Activated B cell treated with CpG ODN at 0.5 μM for 24 hours (primary cell): Measurements from ENCODE around the gene SSBP2. TPM values are rescaled to one million over a fixed set of nuclear protein-coding genes. Genes with fewer than 3 reads are reported as not detected.

Source experiments
- ATAC-seq: fragments of 200-7000 bp; cut with Tn5 transposase; one replicate; pipeline ENCODE4 v1.10.0; 2021; ENCODE audit warnings: low read depth, mild to moderate bottlenecking, moderate library complexity
- CTCF ChIA-PET: fragments of 350-600 bp; sonication (Branson Sonifier 250); formaldehyde crosslinking; loops from one replicate; lab custom pipeline; 2021; ENCODE audit warnings: antibody characterized with exemption; lab: Charles Lee
- POLR2A ChIA-PET: fragments of 350-600 bp; sonication (Branson Sonifier 250); formaldehyde crosslinking; loops from one replicate; lab custom pipeline; 2021; ENCODE audit warnings: antibody characterized with exemption; lab: Charles Lee
- DNase-seq: peaks from one replicate; pipeline ENCODE4 v3.0.0; 2022
- H3K27ac Mint-ChIP-seq: one replicate; pipeline ENCODE4 v1.8.0; 2020; ENCODE audit warnings: mixed read lengths
- H3K27me3 Mint-ChIP-seq: one replicate; pipeline ENCODE4 v1.8.0; 2021; ENCODE audit warnings: mixed read lengths
- H3K36me3 Mint-ChIP-seq: one replicate; pipeline ENCODE4 v1.8.0; 2021; ENCODE audit warnings: low read depth, mixed read lengths
- H3K4me1 Mint-ChIP-seq: one replicate; pipeline ENCODE4 v1.8.0; 2021; ENCODE audit warnings: mixed read lengths
- H3K4me3 Mint-ChIP-seq: one replicate; pipeline ENCODE4 v1.8.0; 2020; ENCODE audit warnings: mild to moderate bottlenecking, mixed read lengths
- H3K9me3 Mint-ChIP-seq: one replicate; pipeline ENCODE4 v1.8.0; 2020; ENCODE audit warnings: mixed read lengths
- intact Hi-C: fragments of 100-400 bp; cut with micrococcal nuclease; formaldehyde crosslinking; loops from one replicate; pipeline ENCODE4 v1.15.1; 2024
- total RNA-seq: library from RNA; stranded (reverse); gene quantifications from 2 replicates; pipeline ENCODE4 v1.2.3, GENCODE V29; 2022
- TF ChIP-seq, protein P1 (sequence below): fragments of 200-600 bp; IDR thresholded peaks from one replicate; pipeline ENCODE4 v1.8.0; 2022; ENCODE audit warnings: antibody characterized with exemption, mild to moderate bottlenecking

SSBP2 gene
- total RNA-seq, 1 donor from 2014 or later: 26.2 TPM

DNA sequence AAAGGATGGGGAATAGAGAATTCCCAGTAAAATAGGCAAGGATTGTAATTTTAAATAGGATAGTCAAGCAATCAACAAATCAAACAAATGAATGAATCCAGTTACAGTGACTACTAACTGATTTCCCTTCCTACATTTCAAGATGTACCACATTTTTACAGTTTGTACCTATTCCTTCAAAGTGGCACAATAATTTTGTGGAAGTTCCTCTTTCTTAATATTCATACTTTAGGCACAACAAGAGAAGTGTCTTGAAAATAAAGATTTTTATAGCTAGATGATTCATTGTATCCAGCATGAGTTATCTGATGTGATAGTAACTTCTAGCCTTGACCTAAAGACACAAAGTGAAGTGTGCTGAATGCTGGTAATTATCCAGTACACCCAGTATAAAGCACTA lies 234.8 kb downstream of the SSBP2 start:
- intact Hi-C loops: no loop called here
- DNase-seq: no peak
- Mint-ChIP-seq H3K4me3 (no peak overlapping the region), H3K36me3 (no peaks in the 10 kb centered on the region), H3K27me3 (no peaks in the 10 kb centered on the region), H3K27ac (no peak overlapping the region), H3K9me3 (no peaks in the 10 kb centered on the region), H3K4me1 (peaks cover 4% of the 10 kb centered on the region)
- ATAC-seq: no peak
- TF ChIP-seq, protein P1, sequence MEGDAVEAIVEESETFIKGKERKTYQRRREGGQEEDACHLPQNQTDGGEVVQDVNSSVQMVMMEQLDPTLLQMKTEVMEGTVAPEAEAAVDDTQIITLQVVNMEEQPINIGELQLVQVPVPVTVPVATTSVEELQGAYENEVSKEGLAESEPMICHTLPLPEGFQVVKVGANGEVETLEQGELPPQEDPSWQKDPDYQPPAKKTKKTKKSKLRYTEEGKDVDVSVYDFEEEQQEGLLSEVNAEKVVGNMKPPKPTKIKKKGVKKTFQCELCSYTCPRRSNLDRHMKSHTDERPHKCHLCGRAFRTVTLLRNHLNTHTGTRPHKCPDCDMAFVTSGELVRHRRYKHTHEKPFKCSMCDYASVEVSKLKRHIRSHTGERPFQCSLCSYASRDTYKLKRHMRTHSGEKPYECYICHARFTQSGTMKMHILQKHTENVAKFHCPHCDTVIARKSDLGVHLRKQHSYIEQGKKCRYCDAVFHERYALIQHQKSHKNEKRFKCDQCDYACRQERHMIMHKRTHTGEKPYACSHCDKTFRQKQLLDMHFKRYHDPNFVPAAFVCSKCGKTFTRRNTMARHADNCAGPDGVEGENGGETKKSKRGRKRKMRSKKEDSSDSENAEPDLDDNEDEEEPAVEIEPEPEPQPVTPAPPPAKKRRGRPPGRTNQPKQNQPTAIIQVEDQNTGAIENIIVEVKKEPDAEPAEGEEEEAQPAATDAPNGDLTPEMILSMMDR: no peak
- CTCF ChIA-PET: interaction anchor here (0.7 kb wide), 1 partner anchor 322 kb away, joined by 3 read pairs; no protein-coding TSS in a partner anchor
- POLR2A ChIA-PET: no interaction called here

DNA sequence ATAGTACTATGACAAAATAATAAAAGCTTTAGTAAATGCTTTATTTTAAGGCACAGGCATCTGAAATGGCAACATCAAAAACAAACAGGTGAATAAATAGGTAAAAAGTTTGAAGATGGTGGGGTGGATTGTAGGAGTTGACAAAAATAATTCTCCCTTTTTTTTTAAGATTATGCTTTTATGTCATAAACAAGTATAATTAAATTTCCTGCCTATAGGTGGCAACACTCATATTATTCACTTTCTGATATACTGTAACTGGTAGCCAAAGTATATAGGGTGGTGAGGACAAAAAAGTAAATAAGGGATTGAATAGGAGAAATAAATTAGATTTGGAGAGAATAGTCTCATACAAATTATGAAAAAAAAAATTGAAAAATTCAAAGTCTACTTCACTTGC lies 236.9 kb downstream of the SSBP2 start:
- H3K36me3 Mint-ChIP-seq: no peaks in the 10 kb centered on the region
- no peaks in the 10 kb centered on the region for H3K27me3 Mint-ChIP-seq
- TF ChIP-seq, protein P1: no peak
- no peak for DNase-seq
- intact Hi-C loops: loop anchor here (1.0 to 2.0 kb wide), 2 partner anchors 237 to 324 kb away; partner anchors contain the start of gene SSBP2
- no peak overlapping the region for H3K4me3 Mint-ChIP-seq
- POLR2A ChIA-PET: no interaction called here
- no peak overlapping the region for H3K27ac Mint-ChIP-seq
- H3K9me3 Mint-ChIP-seq: no peaks in the 10 kb centered on the region
- ATAC-seq: peak; percentile 49
- CTCF ChIA-PET: interaction anchor here (0.8 to 2.6 kb wide), 2 partner anchors 324 to 659 kb away, joined by 4 to 12 read pairs; no protein-coding TSS in a partner anchor
- H3K4me1 Mint-ChIP-seq: no peaks in the 10 kb centered on the region

DNA sequence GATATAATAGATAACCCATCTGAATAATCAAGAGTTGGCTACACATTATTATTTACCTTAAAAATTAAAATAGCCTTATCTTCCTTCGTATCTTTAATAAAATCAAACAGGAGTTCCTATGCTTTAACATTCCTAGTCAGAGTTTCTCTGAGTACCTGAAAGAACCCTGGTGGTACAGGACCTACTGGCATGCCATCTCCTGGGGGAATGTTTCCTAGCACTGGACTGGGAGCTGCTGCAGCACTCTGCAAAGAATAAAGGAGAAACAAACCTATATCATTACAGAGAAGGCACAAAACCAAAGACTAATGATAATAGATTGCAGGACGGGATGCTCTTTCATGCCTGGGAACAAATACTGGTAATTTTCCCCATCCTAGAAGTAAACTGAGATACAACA lies 237.4 kb downstream of the SSBP2 start:
- CTCF ChIA-PET: interaction anchor here (0.8 to 2.6 kb wide), 3 partner anchors 325 to 660 kb away, joined by 3 to 12 read pairs (median 4); no protein-coding TSS in a partner anchor
- no peak overlapping the region for H3K27ac Mint-ChIP-seq
- H3K9me3 Mint-ChIP-seq: no peaks in the 10 kb centered on the region
- H3K36me3 Mint-ChIP-seq: no peaks in the 10 kb centered on the region
- intact Hi-C loops: no loop called here
- DNase-seq (no peak), ATAC-seq (no peak)
- POLR2A ChIA-PET: no interaction called here
- no peaks in the 10 kb centered on the region for H3K4me1 Mint-ChIP-seq
- H3K27me3 Mint-ChIP-seq: no peaks in the 10 kb centered on the region
- no peak overlapping the region for H3K4me3 Mint-ChIP-seq
- TF ChIP-seq, protein P1: no peak

DNA sequence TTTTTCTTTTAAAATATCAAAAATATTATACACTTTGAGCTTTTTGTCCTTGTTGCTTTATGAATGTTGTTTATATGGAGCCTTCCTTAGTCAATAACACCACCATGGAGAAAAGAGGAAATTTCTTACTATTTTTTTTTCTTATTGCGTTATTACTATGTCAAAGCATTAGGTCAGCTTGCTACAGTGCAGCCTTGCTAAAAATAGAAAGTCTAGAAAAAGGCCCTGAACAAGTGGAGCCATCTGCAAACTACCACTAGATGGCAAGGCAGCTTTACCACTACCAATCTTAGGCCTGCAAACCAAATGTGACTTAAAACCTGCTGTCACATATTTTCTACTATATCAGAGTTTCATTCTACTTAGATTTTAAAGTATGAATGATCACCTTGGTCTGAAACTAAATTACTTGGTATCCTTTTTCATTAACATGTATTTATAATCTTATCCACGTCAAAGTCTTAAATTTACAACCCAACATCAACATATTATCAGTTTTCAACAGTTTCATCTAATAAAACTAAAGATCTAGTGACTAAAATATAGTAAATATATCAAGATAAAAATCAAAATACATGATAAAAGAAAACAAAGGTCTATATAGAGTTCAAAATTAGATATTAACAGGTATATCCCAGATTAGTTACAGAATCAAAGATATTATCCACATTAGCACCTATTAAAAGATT lies 243.9 kb downstream of the SSBP2 start:
- TF ChIP-seq, protein P1: no peak
- ATAC-seq (peak; percentile 100), DNase-seq (no peak)
- CTCF ChIA-PET: interaction anchor here (0.6 to 3.1 kb wide), 9 partner anchors 10 to 719 kb away, joined by 3 to 16 read pairs (median 4); no protein-coding TSS in a partner anchor
- no peak overlapping the region for H3K27ac Mint-ChIP-seq
- peaks cover 6% of the 10 kb centered on the region for H3K4me1 Mint-ChIP-seq
- POLR2A ChIA-PET: interaction anchor here (1.1 kb wide), 2 partner anchors 243 to 345 kb away, joined by 6 to 14 read pairs; partner anchors contain the start of gene SSBP2
- peaks cover 15% of the 10 kb centered on the region for H3K36me3 Mint-ChIP-seq
- intact Hi-C loops: loop anchor here (1.0 to 5.0 kb wide), 9 partner anchors 80 to 770 kb away; partner anchors contain the start of genes RPS23 and SSBP2
- H3K27me3 Mint-ChIP-seq: no peaks in the 10 kb centered on the region
- H3K9me3 Mint-ChIP-seq: no peaks in the 10 kb centered on the region
- H3K4me3 Mint-ChIP-seq: no peak overlapping the region

DNA sequence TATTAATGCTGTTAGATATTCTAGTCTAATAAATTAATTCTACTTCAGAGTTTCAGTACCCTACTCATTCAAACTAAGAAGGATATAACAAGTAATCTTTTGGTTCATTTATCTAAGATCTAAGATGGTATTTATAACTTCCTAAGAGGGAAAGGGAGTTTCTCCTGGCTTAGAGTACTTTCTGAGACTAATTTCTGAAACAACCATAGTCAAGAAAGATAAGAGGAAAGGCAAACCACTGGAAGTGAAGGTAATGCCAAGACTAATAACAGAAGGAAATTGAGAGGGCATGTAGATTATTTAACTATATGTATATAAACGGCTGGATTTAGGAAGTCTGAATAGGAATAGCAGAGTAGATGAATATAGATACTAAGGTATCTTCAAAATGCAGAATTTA lies 244.5 kb downstream of the SSBP2 start:
- ChIA-PET CTCF (interaction anchor here (0.6 to 3.1 kb wide), 9 partner anchors 9 to 719 kb away, joined by 3 to 16 read pairs (median 4); no protein-coding TSS in a partner anchor), POLR2A (interaction anchor here (1.1 kb wide), 2 partner anchors 244 to 345 kb away, joined by 6 to 14 read pairs; partner anchors contain the start of gene SSBP2)
- Mint-ChIP-seq H3K27me3 (no peaks in the 10 kb centered on the region), H3K9me3 (no peaks in the 10 kb centered on the region), H3K27ac (no peak overlapping the region), H3K4me1 (peaks cover 6% of the 10 kb centered on the region), H3K36me3 (peaks cover 15% of the 10 kb centered on the region), H3K4me3 (no peak overlapping the region)
- ATAC-seq (no peak), DNase-seq (no peak)
- TF ChIP-seq, protein P1: no peak
- intact Hi-C loops: loop anchor here (2.0 to 5.0 kb wide), 4 partner anchors 79 to 771 kb away; partner anchors contain the start of gene RPS23
